Progenitor cell of endocrine pancreas (in vitro differentiated cells): ENCODE data around the gene ANKRD40. TPM values are rescaled to one million over a fixed set of nuclear protein-coding genes. Genes with fewer than 3 reads are reported as not detected.
"Not testable (repeated sequence)": the region's sequence is repeated elsewhere in the genome, so short reads cannot be mapped to it uniquely, and the experiment has no call there.

ENCODE experiments used
- DNase-seq: peaks from one replicate; pipeline ENCODE4 v3.0.0; 2021; ENCODE audit warnings: low spot score; ENCODE audit not compliant: unreplicated experiment
- H3K27ac Mint-ChIP-seq: 2 replicates; pipeline ENCODE4 v1.8.0; 2021; ENCODE audit warnings: mild to moderate bottlenecking, moderate library complexity, mixed read lengths
- H3K27me3 Mint-ChIP-seq: 2 replicates; pipeline ENCODE4 v1.8.0; 2021; ENCODE audit warnings: mixed read lengths
- H3K36me3 Mint-ChIP-seq: 2 replicates; pipeline ENCODE4 v1.8.0; 2022; ENCODE audit warnings: mixed read lengths; ENCODE audit not compliant: insufficient read depth
- H3K4me1 Mint-ChIP-seq: 2 replicates; pipeline ENCODE4 v1.8.0; 2021; ENCODE audit warnings: low read depth, mixed read lengths
- H3K4me3 Mint-ChIP-seq: 2 replicates; pipeline ENCODE4 v1.8.0; 2021; ENCODE audit warnings: low read depth, mild to moderate bottlenecking, moderate library complexity, mixed read lengths
- H3K9me3 Mint-ChIP-seq: 2 replicates; pipeline ENCODE4 v1.8.0; 2021; ENCODE audit warnings: low read depth, mixed read lengths
- total RNA-seq: library from RNA; stranded (reverse); gene quantifications from 2 replicates; pipeline ENCODE4 v1.2.1, GENCODE V29; 2021
- TF ChIP-seq, protein P1 (sequence below): fragments of 200-600 bp; sonication (generic); IDR thresholded peaks from one replicate; pipeline ENCODE4 v1.5.0; 2021; ENCODE audit warnings: antibody characterized with exemption, mild to moderate bottlenecking; ENCODE audit not compliant: unreplicated experiment

Gene ANKRD40
- total RNA-seq, 1 donor from 2014 or later, result 39.0 TPM

DNA sequence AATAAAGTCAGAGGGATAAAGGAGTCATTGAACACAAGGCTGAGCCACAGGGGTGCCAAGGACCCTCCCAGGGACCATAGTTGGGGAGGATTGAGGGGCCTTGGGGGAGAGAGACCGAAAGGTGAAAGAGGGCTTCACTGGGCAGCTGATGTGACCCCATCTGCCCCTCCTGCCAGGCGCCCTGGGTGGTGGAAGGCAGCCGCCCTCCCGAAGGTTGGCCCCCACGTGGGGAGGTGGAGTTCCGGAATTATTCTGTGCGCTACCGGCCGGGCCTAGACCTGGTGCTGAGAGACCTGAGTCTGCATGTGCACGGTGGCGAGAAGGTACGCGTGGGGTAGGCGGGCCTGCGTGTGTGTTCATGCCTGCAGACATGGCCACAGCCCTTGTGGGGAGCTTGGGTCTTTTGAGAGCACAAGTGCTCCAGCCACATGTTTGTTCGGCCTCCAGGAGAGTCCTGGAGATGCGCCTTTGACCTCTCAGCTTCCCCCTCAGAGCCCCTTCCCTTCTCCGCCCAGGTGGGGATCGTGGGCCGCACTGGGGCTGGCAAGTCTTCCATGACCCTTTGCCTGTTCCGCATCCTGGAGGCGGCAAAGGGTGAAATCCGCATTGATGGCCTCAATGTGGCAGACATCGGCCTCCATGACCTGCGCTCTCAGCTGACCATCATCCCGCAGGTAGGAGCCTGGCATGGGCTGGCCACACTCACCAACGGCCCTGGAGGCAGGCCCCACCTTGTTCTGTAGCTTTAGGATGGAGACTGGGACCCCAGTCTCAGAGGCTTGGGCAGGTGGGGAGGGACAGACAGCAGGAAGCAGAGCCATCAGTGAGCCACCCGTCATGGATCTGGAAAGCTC, 24.1 kb downstream of the ANKRD40 start:
- Mint-ChIP-seq H3K4me1 (peaks cover 40% of the 10 kb centered on the region), H3K27ac (peak overlapping the region; percentile 96), H3K36me3 (no peaks in the 10 kb centered on the region), H3K9me3 (no peaks in the 10 kb centered on the region), H3K4me3 (no peak overlapping the region), H3K27me3 (peaks cover 4% of the 10 kb centered on the region)
- DNase-seq, result no peak
- TF ChIP-seq, protein P1, sequence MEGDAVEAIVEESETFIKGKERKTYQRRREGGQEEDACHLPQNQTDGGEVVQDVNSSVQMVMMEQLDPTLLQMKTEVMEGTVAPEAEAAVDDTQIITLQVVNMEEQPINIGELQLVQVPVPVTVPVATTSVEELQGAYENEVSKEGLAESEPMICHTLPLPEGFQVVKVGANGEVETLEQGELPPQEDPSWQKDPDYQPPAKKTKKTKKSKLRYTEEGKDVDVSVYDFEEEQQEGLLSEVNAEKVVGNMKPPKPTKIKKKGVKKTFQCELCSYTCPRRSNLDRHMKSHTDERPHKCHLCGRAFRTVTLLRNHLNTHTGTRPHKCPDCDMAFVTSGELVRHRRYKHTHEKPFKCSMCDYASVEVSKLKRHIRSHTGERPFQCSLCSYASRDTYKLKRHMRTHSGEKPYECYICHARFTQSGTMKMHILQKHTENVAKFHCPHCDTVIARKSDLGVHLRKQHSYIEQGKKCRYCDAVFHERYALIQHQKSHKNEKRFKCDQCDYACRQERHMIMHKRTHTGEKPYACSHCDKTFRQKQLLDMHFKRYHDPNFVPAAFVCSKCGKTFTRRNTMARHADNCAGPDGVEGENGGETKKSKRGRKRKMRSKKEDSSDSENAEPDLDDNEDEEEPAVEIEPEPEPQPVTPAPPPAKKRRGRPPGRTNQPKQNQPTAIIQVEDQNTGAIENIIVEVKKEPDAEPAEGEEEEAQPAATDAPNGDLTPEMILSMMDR, result no peak

DNA sequence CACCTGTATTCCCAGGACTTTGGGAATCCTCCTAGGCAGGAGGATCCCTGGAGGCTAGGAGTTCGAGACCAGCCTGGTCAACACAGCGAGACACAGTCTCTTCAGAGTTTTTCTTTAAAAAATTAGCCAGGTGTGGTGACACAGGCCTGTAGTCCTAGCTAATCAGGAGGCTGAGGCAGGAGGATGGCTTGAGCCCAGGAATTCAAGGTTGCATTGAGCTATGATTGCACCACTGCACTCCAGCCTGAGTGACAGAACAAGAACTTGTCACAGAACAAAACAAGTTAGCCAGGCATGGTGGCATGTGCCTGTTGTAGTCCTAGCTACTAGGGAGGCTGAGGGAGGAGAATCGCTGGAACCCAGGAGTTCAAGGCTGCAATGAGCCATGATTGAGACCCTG, 24.8 kb downstream of the ANKRD40 start:
- TF ChIP-seq, protein P1, result no peak
- Mint-ChIP-seq H3K4me1 (peaks cover 40% of the 10 kb centered on the region), H3K27me3 (peaks cover 4% of the 10 kb centered on the region), H3K36me3 (no peaks in the 10 kb centered on the region), H3K27ac (peak overlapping the region; percentile 67), H3K9me3 (no peaks in the 10 kb centered on the region), H3K4me3 (no peak overlapping the region)
- DNase-seq, result no peak

DNA sequence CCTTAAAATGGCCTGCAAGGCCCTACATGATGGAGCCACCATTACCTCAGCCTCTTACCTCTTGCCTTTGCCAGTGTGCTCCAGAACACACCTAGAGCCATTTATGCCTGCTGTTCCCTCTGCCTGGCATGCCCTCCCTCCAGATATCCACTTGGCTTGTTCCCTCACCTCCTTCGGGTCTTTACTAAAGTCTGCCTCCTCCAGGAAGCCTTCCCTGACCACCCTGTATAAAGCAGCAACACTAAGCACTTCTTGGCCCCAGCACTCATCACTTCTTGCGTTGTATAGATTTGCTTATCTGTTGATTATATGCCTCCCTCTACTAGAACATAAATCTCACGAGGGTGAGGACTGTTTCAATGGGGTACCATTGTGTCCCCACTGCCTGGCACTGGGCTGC, 25.3 kb downstream of the ANKRD40 start:
- no peak overlapping the region for H3K4me3 Mint-ChIP-seq
- H3K9me3 Mint-ChIP-seq, result no peaks in the 10 kb centered on the region
- no peak overlapping the region for H3K27ac Mint-ChIP-seq
- no peak for DNase-seq
- H3K27me3 Mint-ChIP-seq, result peaks cover 4% of the 10 kb centered on the region
- H3K36me3 Mint-ChIP-seq, result no peaks in the 10 kb centered on the region
- TF ChIP-seq, protein P1, result no peak
- peaks cover 38% of the 10 kb centered on the region for H3K4me1 Mint-ChIP-seq

DNA sequence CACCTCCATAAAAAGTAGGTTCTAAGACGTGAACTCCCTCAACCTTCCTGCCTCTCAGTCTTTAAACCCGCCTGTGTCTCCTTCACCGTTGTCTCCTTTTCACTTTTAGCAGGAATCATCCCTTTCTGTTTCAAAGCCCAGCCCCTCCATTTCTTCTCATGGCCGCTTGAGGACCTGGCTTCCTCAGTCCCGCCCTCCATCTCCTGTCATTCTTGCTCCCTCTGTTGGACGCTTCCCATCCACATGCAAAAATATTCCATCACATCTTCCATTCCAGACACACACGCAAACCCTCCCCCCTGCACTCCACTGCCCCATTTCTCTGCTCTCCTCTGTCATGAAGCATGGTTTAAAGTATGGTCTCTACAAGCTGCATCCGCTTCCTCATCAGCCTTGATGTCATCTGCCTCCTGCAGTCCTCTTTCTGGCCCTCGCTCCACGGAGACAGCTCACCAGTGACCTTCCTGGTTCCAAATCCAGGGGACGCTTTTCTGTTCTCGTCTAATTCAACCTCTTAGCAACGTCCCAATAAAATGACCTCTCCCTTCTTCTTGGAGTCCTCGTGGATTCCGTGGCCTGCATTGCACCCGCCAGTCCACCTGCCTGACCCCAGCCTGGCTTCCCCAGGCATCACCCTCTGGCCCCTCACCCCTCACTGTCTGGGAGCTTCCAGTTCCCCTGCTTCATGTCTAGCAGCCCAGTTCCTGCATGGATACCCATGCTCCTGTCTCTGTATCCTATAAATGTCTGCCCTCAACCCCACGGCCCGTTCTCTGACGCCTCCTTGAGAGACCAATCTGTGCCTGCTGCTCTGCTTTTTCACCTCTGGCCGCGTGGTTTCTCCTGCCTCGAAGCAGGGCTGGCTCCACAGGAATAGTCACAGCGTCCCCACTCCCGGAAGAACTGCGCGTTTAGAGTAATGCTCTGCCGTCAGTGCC, 26.2 kb downstream of the ANKRD40 start:
- DNase-seq, result no peak
- H3K27ac Mint-ChIP-seq, result no peak overlapping the region

DNA sequence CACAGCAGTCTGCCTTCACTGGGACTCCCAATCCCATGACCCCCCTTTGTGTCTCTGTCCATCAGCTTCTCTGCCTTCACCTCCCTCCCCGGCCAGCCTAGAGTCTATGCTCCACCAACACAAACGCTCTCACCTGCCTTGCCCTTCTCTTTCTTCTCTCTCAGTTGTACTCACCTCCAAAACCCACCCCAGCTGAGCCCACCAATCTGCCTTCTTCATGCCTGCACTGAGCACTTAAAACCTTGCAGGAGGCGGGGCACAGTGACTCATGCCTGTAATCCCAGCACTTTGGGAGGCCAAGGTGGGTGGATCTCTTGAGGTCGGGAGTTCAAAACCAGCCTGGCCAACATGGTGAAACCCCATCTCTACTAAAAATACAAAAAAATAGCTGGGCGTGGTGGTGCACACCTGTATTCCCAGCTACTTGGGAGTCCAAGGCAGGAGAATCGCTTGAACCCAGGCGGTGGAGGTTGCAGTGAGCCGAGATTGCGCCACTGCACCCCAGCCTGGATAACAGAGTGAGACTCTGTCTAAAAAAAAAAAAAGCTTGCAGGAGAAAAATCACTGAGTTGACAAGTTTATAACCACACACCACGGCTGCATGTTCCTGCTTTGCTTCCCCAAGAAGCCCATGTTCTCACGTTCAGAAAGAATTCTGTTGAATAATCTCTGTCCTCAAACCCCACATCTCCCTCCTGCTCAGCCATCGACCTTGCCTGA, 27.0 kb downstream of the ANKRD40 start:
- DNase-seq, H3K36me3 Mint-ChIP-seq, H3K27me3 Mint-ChIP-seq, H3K27ac Mint-ChIP-seq, H3K4me3 Mint-ChIP-seq, H3K9me3 Mint-ChIP-seq: not testable (repeated sequence)
- peaks cover 25% of the 10 kb centered on the region for H3K4me1 Mint-ChIP-seq

More for the DNA sequence above, 26.2 kb downstream of the ANKRD40 start:
- H3K36me3 Mint-ChIP-seq, result no peaks in the 10 kb centered on the region
- TF ChIP-seq, protein P1, result peak; percentile 42
- peaks cover 4% of the 10 kb centered on the region for H3K27me3 Mint-ChIP-seq
- H3K4me3 Mint-ChIP-seq, result no peak overlapping the region
- no peaks in the 10 kb centered on the region for H3K9me3 Mint-ChIP-seq
- peaks cover 30% of the 10 kb centered on the region for H3K4me1 Mint-ChIP-seq
